GM19099 (cell line): ENCODE results near the gene IFITM10.

Experiments used
- POLR2A ChIP-seq: IDR thresholded peaks from 3 replicates; pipeline ENCODE4 v1.6.1; 2011; ENCODE audit warnings: low read depth; ENCODE audit not compliant: insufficient read length; ENCODE audit errors: extremely low read depth

Gene IFITM10

GRCh38 chr11:1731451-1732059 is 18.8 kb downstream of the IFITM10 start:
- no peak for TF ChIP-seq POLR2A

GRCh38 chr11:1730059-1730629 is 20.3 kb downstream of the IFITM10 start:
- TF ChIP-seq POLR2A = no peak

- TF ChIP-seq POLR2A = no peak
Observed at GRCh38 chr11:1729692-1730011, 20.7 kb downstream of the IFITM10 start.

- TF ChIP-seq POLR2A = no peak
Observed at GRCh38 chr11:1728931-1729691, 21.3 kb downstream of the IFITM10 start.

GRCh38 chr11:1728301-1728700 is 22.1 kb downstream of the IFITM10 start:
- no peak for TF ChIP-seq POLR2A

- TF ChIP-seq POLR2A = no peak
Observed at GRCh38 chr11:1727861-1728260, 22.5 kb downstream of the IFITM10 start.

- TF ChIP-seq POLR2A = no peak
Observed at GRCh38 chr11:1727096-1727690, 23.2 kb downstream of the IFITM10 start.

- no peak for TF ChIP-seq POLR2A
Observed at GRCh38 chr11:1719781-1720180, 30.6 kb downstream of the IFITM10 start.

GRCh38 chr11:1718326-1718725 is 32.1 kb downstream of the IFITM10 start:
- TF ChIP-seq POLR2A = no peak

GRCh38 chr11:1717745-1718144 is 32.6 kb downstream of the IFITM10 start:
- TF ChIP-seq POLR2A = no peak

- TF ChIP-seq POLR2A = no peak
Observed at GRCh38 chr11:1714908-1715885, 35.2 kb downstream of the IFITM10 start.

GRCh38 chr11:1708716-1709115 is 41.7 kb downstream of the IFITM10 start:
- no peak for TF ChIP-seq POLR2A

GRCh38 chr11:1707751-1708150 is 42.6 kb downstream of the IFITM10 start:
- TF ChIP-seq POLR2A = no peak

GRCh38 chr11:1706634-1707400 is 43.6 kb downstream of the IFITM10 start:
- no peak for TF ChIP-seq POLR2A
